GM12865 (cell line): ENCODE results near the gene F10.

Source experiments
- DNase-seq: peaks from one replicate; pipeline ENCODE4 v3.0.0; 2010; ENCODE audit warnings: low read depth
- H3K4me3 ChIP-seq: 2 replicates; pipeline ENCODE4 v1.5.1; 2011; ENCODE audit warnings: mild to moderate bottlenecking, low read depth, low read length, control low read depth
- TF ChIP-seq, protein P1 (sequence below): IDR thresholded peaks from 2 replicates; pipeline ENCODE4 v1.5.1; 2011; ENCODE audit warnings: low read length, control low read depth, low read depth, inconsistent platforms; ENCODE audit not compliant: insufficient read depth; ENCODE audit errors: missing control alignments

The F10 gene

GRCh38 chr13:113114511-113115362 is 7.9 kb upstream of the F10 start:
- TF ChIP-seq, protein P1, sequence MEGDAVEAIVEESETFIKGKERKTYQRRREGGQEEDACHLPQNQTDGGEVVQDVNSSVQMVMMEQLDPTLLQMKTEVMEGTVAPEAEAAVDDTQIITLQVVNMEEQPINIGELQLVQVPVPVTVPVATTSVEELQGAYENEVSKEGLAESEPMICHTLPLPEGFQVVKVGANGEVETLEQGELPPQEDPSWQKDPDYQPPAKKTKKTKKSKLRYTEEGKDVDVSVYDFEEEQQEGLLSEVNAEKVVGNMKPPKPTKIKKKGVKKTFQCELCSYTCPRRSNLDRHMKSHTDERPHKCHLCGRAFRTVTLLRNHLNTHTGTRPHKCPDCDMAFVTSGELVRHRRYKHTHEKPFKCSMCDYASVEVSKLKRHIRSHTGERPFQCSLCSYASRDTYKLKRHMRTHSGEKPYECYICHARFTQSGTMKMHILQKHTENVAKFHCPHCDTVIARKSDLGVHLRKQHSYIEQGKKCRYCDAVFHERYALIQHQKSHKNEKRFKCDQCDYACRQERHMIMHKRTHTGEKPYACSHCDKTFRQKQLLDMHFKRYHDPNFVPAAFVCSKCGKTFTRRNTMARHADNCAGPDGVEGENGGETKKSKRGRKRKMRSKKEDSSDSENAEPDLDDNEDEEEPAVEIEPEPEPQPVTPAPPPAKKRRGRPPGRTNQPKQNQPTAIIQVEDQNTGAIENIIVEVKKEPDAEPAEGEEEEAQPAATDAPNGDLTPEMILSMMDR = no peak
- no peak for DNase-seq
- no peak overlapping the region for H3K4me3 ChIP-seq

DNA sequence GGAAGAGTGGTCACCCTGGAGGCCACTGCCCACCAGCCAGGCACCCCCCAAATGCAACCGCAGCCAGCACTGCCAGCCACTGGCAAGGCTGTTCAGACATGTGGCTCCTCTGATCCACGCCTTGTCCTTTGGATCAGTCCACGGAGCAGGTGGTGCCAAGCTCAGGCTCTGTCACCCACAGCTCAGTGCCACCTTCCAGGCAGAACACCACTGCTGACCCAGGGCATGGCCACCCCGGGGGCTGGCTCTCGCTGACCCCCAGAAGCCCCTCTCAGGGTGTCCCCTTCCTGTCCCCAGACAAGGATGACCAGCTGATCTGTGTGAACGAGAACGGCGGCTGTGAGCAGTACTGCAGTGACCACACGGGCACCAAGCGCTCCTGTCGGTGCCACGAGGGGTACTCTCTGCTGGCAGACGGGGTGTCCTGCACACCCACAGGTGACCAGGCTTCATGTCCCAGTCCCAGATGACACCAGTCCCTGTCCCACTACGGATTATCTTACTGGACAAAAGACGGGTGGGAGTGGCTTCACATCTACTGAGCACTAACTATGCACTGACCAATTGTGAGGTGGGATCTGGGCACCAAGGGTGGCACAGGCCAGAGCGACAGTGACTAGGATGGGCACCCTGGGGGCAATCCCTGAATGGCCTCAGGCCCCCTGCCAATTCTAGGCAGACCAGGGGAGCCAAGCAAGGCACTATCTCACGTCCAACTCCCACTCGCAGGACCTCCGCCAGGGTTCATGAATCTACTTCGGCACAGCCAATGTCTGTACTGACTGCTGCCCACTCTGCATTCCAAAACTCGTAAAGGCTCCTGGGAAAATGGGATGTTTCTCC is 7.0 kb upstream of the F10 start:
- TF ChIP-seq, protein P1 = no peak
- H3K4me3 ChIP-seq = no peak overlapping the region
- DNase-seq = no peak

DNA sequence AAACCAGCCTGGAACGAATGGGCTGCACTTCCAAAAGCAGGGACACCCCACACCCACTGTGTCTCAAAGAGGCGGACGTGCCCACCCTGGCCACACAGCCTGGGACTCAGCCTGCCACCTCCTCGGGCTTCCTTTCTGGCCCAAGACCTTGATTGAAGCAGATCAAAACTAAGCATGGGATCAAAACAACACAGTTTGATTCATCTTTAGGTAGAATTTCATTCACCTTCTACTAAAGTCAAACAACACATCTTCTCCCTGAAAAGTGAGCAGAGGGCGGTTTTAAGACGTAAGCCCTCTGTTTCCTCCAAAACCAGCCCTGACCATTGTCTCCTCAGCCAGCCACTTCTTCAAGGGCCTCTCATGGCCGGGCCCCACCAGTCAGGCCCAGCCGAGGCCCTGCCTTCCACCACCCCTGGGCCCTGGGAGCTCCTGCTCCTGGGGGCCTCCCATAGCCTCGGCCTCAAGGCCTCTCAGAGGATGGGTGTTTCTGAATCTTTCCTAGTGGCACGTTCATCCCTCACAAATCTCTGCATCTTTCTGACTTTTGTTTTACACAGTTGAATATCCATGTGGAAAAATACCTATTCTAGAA is 6.3 kb upstream of the F10 start:
- DNase-seq = no peak
- H3K4me3 ChIP-seq = no peak overlapping the region
- TF ChIP-seq, protein P1 = no peak

GRCh38 chr13:113116871-113117271 is 5.7 kb upstream of the F10 start:
- DNase-seq = no peak
- TF ChIP-seq, protein P1 = no peak
- no peak overlapping the region for H3K4me3 ChIP-seq

GRCh38 chr13:113117335-113117872 is 5.2 kb upstream of the F10 start:
- no peak overlapping the region for H3K4me3 ChIP-seq
- TF ChIP-seq, protein P1 = no peak
- DNase-seq = no peak

DNA sequence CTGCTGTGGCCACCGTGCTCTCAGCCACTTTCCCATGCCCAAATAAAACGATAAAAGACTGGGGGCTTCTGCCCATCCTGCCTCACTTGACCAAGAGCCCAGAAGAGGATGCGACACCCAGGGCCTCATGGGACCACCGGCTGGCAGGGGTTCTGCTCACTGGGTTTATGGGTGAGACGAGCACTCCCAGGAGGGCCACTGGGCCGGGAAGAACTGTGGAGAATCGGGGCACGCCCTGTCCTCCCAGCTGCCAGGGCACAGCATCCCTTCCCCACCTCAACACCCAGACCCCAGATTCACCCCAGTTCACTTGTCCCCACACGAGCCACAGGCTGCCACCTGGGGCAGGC is 4.7 kb upstream of the F10 start:
- no peak overlapping the region for H3K4me3 ChIP-seq
- DNase-seq = no peak
- TF ChIP-seq, protein P1 = no peak
